Measurements from ENCODE around the gene EXOC4.

DNA sequence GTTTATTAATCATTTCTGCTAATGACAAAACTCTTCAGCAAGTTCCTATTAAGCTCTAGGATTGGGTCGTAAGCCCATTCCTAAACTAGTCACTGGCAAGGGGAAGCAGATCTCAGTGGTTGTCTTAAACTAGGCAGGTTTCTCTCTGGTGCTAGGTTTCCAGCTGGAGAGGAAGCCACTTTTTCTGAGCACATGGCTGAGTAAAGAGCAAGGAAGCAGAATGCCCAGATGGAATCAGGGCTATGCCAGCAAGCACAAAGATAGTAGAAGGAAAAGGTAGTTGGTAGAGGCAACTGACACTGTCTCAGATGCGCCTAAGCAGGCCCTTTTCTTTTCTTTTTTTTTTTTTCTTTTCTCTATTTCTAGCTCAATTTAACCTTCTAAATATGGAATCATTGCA lies 224.9 kb downstream of the EXOC4 start:
- TF ChIP-seq GATA3 (IDR thresholded peaks at IDR 0.05; ENCODE audit: low read depth, low read length) (no peak), GATA2 (IDR thresholded peaks at IDR 0.05; ENCODE audit: low read depth, low read length) (no peak)

All from SH-SY5Y (cell line).